ENCODE results near the gene PORCN. TPM values are rescaled to one million over a fixed set of nuclear protein-coding genes. Genes with fewer than 3 reads are reported as not detected.
A peak's percentile ranks its signal among the peaks of the same experiment; 100 is the strongest.
"Not testable (repeated sequence)": the region's sequence is repeated elsewhere in the genome, so short reads cannot be mapped to it uniquely, and the experiment has no call there.

Gene PORCN
- total RNA-seq, 1 experiment from 2014 or later = 25.4 TPM

- DNase-seq (ENCODE audit: low read depth) = no peak
These were observed 31.7 kb downstream of the PORCN start for GRCh38 chrX:48540480-48540879.

DNA sequence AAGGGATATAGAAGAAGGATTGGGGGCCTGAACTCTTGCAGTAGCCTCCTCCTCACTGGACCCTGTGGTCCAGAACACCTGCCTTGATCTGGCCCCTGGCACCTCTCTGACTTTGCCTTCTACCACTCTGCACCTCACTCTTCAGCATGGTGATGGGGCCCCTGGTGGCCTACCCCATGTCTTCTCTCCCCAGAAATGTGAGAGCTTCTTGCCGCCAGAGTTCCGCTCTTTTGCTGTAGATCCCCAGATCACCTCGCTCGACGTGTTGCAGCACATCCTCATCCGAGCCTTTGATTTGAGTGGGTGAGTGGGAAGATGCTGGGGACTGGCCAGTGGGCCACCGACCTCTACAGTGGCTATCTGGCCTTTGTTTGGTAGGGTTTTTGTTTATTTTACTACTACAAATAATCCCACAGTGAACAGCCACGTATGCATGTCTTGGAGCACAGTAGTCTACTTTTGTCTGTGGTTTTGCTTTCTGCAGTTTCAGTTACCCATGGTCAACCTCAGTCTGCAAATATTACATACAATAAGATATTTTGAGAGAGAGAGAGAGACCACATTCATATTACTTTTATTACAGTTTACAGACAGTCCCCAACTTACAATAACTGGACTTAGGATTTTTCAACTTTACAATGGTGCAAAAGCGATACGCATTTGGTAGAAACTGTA, 32.5 kb downstream of the PORCN start:
- DNase-seq (ENCODE audit: low read depth) = no peak

DNA sequence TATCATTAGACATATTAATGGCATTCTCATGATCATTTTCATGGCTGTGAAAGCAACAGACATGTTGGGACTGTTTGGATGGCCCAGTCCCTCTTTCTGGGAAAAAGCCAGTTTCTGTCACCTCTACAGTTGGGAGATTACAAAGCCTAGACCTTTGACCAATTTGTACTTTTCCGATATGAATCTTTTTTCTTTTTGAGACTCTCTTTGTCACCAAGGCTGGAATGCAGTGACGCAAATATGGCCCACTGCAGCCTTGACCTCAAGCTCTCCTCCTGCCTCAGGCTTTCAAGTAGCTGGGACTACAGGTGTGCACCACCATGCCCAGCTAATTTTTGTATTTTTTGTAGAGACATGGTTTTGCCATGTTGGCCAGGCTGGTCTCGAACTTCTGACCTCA, 40.1 kb downstream of the PORCN start:
- DNase-seq (ENCODE audit: low read depth) = no peak

- DNase-seq (ENCODE audit: low read depth) = not testable (repeated sequence)
These were observed 47.0 kb downstream of the PORCN start for GRCh38 chrX:48555731-48556325.

- DNase-seq (ENCODE audit: low read depth) = peak; percentile 80
These were observed 49.5 kb downstream of the PORCN start for GRCh38 chrX:48558271-48558670.

GRCh38 chrX:48559636-48560035, 50.8 kb downstream of the PORCN start:
- DNase-seq (ENCODE audit: low read depth) = no peak

DNA sequence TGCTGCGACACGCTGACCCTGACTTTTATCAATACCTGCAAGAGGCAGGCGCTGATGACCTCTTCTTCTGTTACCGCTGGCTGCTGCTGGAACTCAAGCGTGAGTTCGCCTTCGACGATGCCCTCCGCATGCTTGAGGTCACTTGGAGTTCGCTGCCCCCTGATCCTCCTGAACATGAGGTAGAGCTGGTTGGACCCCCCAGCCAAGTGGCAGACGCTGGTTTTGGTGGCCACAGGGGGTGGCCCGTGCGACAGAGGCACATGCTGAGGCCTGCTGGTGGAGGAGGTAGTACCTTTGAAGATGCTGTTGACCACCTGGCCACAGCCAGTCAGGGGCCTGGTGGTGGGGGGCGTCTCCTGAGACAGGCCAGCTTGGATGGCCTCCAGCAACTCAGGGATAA, 51.3 kb downstream of the PORCN start:
- DNase-seq (ENCODE audit: low read depth) = no peak

GRCh38 chrX:48560681-48561080, 51.9 kb downstream of the PORCN start:
- DNase-seq (ENCODE audit: low read depth) = no peak

GRCh38 chrX:48569958-48570357, 61.2 kb downstream of the PORCN start:
- peak; percentile 41 for DNase-seq (ENCODE audit: low read depth)

Other genes starting within 250 kb of the PORCN start
- gene SSX3, start 152.3 kb upstream of the PORCN start, total RNA-seq (2014; rRNA removed; shearing (Covaris generic)) = not detected in 2 replicates
- gene SSX4, start 125.5 kb upstream of the PORCN start, total RNA-seq (2014; rRNA removed; shearing (Covaris generic)) = not detected in 2 replicates
- gene SSX4B, start 97.0 kb upstream of the PORCN start, total RNA-seq (2014; rRNA removed; shearing (Covaris generic)) = not detected in 2 replicates
- gene SLC38A5, start 38.7 kb upstream of the PORCN start, total RNA-seq (2014; rRNA removed; shearing (Covaris generic)) = 0.05 TPM in 1 of 2 replicates, not detected in the other
- gene FTSJ1, start 32.8 kb upstream of the PORCN start, total RNA-seq (2014; rRNA removed; shearing (Covaris generic)) = 107 and 123 TPM in 2 replicates
- 248 and 277 TPM in 2 replicates for gene EBP, start 12.8 kb downstream of the PORCN start, total RNA-seq (2014; rRNA removed; shearing (Covaris generic))
- gene TBC1D25, start 30.7 kb downstream of the PORCN start, total RNA-seq (2014; rRNA removed; shearing (Covaris generic)) = 6.7 and 9.3 TPM in 2 replicates
- gene RBM3, start 65.5 kb downstream of the PORCN start, total RNA-seq (2014; rRNA removed; shearing (Covaris generic)) = 52.6 and 64.2 TPM in 2 replicates
- gene WDR13, start 88.5 kb downstream of the PORCN start, total RNA-seq (2014; rRNA removed; shearing (Covaris generic)) = 54.3 and 88.6 TPM in 2 replicates
- gene WAS, start 174.8 kb downstream of the PORCN start, total RNA-seq (2014; rRNA removed; shearing (Covaris generic)) = not detected in 2 replicates
- gene SUV39H1, start 187.7 kb downstream of the PORCN start, total RNA-seq (2014; rRNA removed; shearing (Covaris generic)) = 15.1 and 22.8 TPM in 2 replicates

Data from M059J (cell line).